ENCODE measurements around the gene TEX2. TPM values are rescaled to one million over a fixed set of nuclear protein-coding genes. Genes with fewer than 3 reads are reported as not detected.

The TEX2 gene
- total and polyA plus RNA-seq, 2 donors (not counting 3 experiments of a cell fraction or from before 2014, with no cell fraction given): 13.3 to 25.8 TPM

- Histone ChIP-seq H2AFZ (ENCODE audit: low read depth, low read length) (no peak overlapping the region), H4K20me1 (replicated peaks; ENCODE audit: control insufficient read depth, extremely low read depth, insufficient read depth, low read length) (no peaks in the 10 kb centered on the region), H3K9ac (replicated peaks; ENCODE audit: extremely low read depth, insufficient read depth, low read length) (no peak overlapping the region), H3K4me3 (replicated peaks in 1 of 3; ENCODE audit: insufficient read depth in 1 of 3, low read depth in 1 of 3, low read length in 3 of 3) (no peak overlapping the region), H3K4me2 (ENCODE audit: insufficient read depth, low read length) (no peak overlapping the region), H3K9me3 (replicated peaks; ENCODE audit: control insufficient read depth, insufficient read depth, low read length) (no peaks in the 10 kb centered on the region), H3K36me3 (ENCODE audit: control insufficient read depth in 2 of 2, extremely low read depth in 1 of 2, insufficient read depth in 2 of 2, low read length in 2 of 2) (no peaks in the 10 kb centered on the region), H3K9me1 (replicated peaks; ENCODE audit: control insufficient read depth, extremely low read depth, insufficient read depth, low read length) (no peaks in the 10 kb centered on the region), H3K27me3 (ENCODE audit: control insufficient read depth in 2 of 2, insufficient read depth in 2 of 2, low read length in 2 of 2) (peaks cover 0 to 3% of the 10 kb centered on the region in 2 experiments), H3K4me1 (ENCODE audit: control insufficient read depth, extremely low read depth, insufficient read depth, low read length) (no peaks in the 10 kb centered on the region), H3K27ac (ENCODE audit: insufficient read depth, low read depth, low read length) (no peak overlapping the region), H3K79me2 (ENCODE audit: control insufficient read depth, insufficient read depth, low read length) (no peaks in the 10 kb centered on the region)
- no peak for TF ChIP-seq CTCF (IDR thresholded peaks at IDR 0.05; ENCODE audit: extremely low read depth in 1 of 2, insufficient read depth in 1 of 2, low read depth in 1 of 2, low read length in 2 of 2)
- TF ChIP-seq MAX (IDR thresholded peaks at IDR 0.05; ENCODE audit: insufficient read depth, insufficient read length): no peak
- no peak for TF ChIP-seq JUN (IDR thresholded peaks at IDR 0.05; ENCODE audit: borderline replicate concordance, insufficient read depth, insufficient read length, low read depth)
- no peak for TF ChIP-seq MYC (IDR thresholded peaks at IDR 0.05; ENCODE audit: low read depth, low read length)
- no peak for TF ChIP-seq EZH2 (IDR thresholded peaks at IDR 0.05; ENCODE audit: borderline replicate concordance, low read depth, low read length, severe bottlenecking)
- ChIA-PET CTCF (interaction anchor here (2.8 to 3.0 kb wide), 2 partner anchors 9 to 15 kb away, joined by 6 to 7 read pairs; no protein-coding TSS in a partner anchor), POLR2A (interaction anchor here (0.6 kb wide), 1 partner anchor 208 kb away, joined by 6 read pairs; the partner anchor contains the start of gene DDX5)
- intact Hi-C loops (cut with micrococcal nuclease): no loop called here
- DNase-seq (ENCODE audit: low read depth, low spot score) (no peak), FAIRE-seq (no peak)
- no TSS peak for BruUV-seq (replicated peaks)
- dilution Hi-C loops (cut with MboI; ENCODE audit: extremely low pct_ligation_motif_present, low sequenced_read_pairs): no loop called here
Measured at GRCh38 chr17:64297467-64298088, 34.5 kb upstream of the TEX2 start.

Data from endothelial cell of umbilical vein (primary cell).